ENCODE results near the gene PTPRZ1. TPM values are rescaled to one million over a fixed set of nuclear protein-coding genes. Genes with fewer than 3 reads are reported as not detected.
A peak's percentile ranks its signal among the peaks of the same experiment; 100 is the strongest.

Gene PTPRZ1
- total RNA-seq, 1 experiment from 2014 or later, result 0.37 TPM

DNA sequence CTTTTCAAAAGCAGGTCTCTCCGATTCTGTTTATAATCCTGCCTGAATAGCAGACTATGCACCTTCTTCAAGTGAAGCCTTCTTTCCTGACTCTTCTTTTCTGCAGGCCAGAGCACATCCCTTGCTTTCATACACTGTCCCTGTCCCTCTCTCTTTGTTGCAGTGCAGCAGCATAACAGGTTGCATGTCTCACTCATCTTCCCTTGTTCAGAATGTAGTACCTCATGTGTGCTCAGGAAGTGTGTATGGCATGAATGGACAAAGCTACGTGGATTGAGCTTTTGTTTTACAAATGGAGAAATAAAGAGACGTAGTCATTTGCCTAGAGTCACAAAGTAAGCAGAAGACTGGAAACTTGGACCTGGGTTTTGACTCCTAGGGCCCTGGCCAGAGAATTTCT, 68.0 kb downstream of the PTPRZ1 start:
- DNase-seq, result no peak
- H4K20me1 ChIP-seq (ENCODE audit: insufficient read depth), result no peaks in the 10 kb centered on the region
- H3K27ac ChIP-seq, result no peak overlapping the region
- TF ChIP-seq, protein P1, sequence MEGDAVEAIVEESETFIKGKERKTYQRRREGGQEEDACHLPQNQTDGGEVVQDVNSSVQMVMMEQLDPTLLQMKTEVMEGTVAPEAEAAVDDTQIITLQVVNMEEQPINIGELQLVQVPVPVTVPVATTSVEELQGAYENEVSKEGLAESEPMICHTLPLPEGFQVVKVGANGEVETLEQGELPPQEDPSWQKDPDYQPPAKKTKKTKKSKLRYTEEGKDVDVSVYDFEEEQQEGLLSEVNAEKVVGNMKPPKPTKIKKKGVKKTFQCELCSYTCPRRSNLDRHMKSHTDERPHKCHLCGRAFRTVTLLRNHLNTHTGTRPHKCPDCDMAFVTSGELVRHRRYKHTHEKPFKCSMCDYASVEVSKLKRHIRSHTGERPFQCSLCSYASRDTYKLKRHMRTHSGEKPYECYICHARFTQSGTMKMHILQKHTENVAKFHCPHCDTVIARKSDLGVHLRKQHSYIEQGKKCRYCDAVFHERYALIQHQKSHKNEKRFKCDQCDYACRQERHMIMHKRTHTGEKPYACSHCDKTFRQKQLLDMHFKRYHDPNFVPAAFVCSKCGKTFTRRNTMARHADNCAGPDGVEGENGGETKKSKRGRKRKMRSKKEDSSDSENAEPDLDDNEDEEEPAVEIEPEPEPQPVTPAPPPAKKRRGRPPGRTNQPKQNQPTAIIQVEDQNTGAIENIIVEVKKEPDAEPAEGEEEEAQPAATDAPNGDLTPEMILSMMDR (conservative IDR thresholded peaks at IDR 0.05), result no peak
- TF ChIP-seq EZH2 (IDR thresholded peaks at IDR 0.05; ENCODE audit: low read depth), result no peak
- no peaks in the 10 kb centered on the region for H3K27me3 ChIP-seq (ENCODE audit: insufficient read depth, low read depth)
- ChIA-PET CTCF (no interaction called here), POLR2A (ENCODE audit: unreplicated experiment) (no interaction called here)
- H2AFZ ChIP-seq, result no peak overlapping the region
- no peaks in the 10 kb centered on the region for H3F3A ChIP-seq (ENCODE audit: insufficient read depth, low read depth)
- H3K4me2 ChIP-seq, result no peak overlapping the region
- no peaks in the 10 kb centered on the region for H3K36me3 ChIP-seq (ENCODE audit: low read depth)
- peaks cover 11% of the 10 kb centered on the region for H3K4me1 ChIP-seq (replicated peaks; ENCODE audit: insufficient read depth)
- H3K79me2 ChIP-seq (ENCODE audit: low read depth), result no peaks in the 10 kb centered on the region
- no peak overlapping the region for H3K4me3 ChIP-seq
- H3K9me2 ChIP-seq (ENCODE audit: insufficient read depth), result 0 out of 2 replicates have a peak, but pooled peaks cover 6% of the 10 kb centered on the region
- intact Hi-C loops (cut with micrococcal nuclease; ENCODE audit: unreplicated experiment), result no loop called here
- no TSS peak for BruUV-seq (replicated peaks)
- peaks cover 8% of the 10 kb centered on the region; the same call in 1 of the 2 replicates for H3K9me3 ChIP-seq (ENCODE audit: insufficient read depth, low read depth)

GRCh38 chr7:121941830-121942229, 68.9 kb downstream of the PTPRZ1 start:
- H4K20me1 ChIP-seq (ENCODE audit: insufficient read depth), result no peaks in the 10 kb centered on the region
- no TSS peak for BruUV-seq (replicated peaks)
- H3K36me3 ChIP-seq (ENCODE audit: low read depth), result no peaks in the 10 kb centered on the region
- no peaks in the 10 kb centered on the region for H3K79me2 ChIP-seq (ENCODE audit: low read depth)
- DNase-seq, result no peak
- H3K4me3 ChIP-seq, result 0 out of 2 replicates have a peak overlapping the region, but pooled peaks have one; percentile 10
- H3K4me2 ChIP-seq, result no peak overlapping the region; the same call in 1 of the 2 replicates
- H3K9me3 ChIP-seq (ENCODE audit: insufficient read depth, low read depth), result peaks cover 8% of the 10 kb centered on the region; the same call in 1 of the 2 replicates
- peak overlapping the region; percentile 53 for H2AFZ ChIP-seq
- no peaks in the 10 kb centered on the region for H3F3A ChIP-seq (ENCODE audit: insufficient read depth, low read depth)
- ChIA-PET CTCF (no interaction called here), POLR2A (ENCODE audit: unreplicated experiment) (no interaction called here)
- no peak overlapping the region for H3K27ac ChIP-seq
- intact Hi-C loops (cut with micrococcal nuclease; ENCODE audit: unreplicated experiment), result no loop called here
- H3K4me1 ChIP-seq (replicated peaks; ENCODE audit: insufficient read depth), result peaks cover 11% of the 10 kb centered on the region
- TF ChIP-seq, protein P1 (conservative IDR thresholded peaks at IDR 0.05), result no peak
- TF ChIP-seq EZH2 (IDR thresholded peaks at IDR 0.05; ENCODE audit: low read depth), result no peak
- H3K27me3 ChIP-seq (ENCODE audit: insufficient read depth, low read depth), result no peaks in the 10 kb centered on the region
- 0 out of 2 replicates have a peak, but pooled peaks cover 6% of the 10 kb centered on the region for H3K9me2 ChIP-seq (ENCODE audit: insufficient read depth)

DNA sequence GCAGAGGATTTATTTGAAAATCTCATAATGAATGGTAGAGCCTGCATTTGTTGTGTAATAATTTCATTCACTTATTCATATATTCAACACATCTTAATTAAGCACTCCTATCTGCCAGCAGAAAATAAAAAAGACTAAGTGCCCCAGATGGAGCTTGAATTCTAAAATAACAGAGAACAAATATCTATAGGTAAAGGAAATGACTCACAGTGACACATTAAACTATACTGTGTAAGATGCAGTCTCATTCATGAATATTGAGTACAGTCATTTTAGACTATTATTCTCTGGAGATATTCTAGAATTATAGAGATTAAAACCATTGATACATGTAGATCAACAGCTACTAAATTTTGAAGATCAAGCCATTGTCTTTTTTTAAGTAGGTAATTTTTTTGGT, 72.1 kb downstream of the PTPRZ1 start:
- DNase-seq, result no peak
- ChIA-PET POLR2A (ENCODE audit: unreplicated experiment) (interaction anchor here (0.8 kb wide), 1 partner anchor 319 kb away, joined by 9 read pairs; no protein-coding TSS in a partner anchor), CTCF (no interaction called here)
- Histone ChIP-seq H4K20me1 (ENCODE audit: insufficient read depth) (no peaks in the 10 kb centered on the region), H3K4me2 (no peak overlapping the region), H3K79me2 (ENCODE audit: low read depth) (no peaks in the 10 kb centered on the region), H3F3A (ENCODE audit: insufficient read depth, low read depth) (no peaks in the 10 kb centered on the region), H3K9me2 (ENCODE audit: insufficient read depth) (0 out of 2 replicates have a peak, but pooled peaks cover 6% of the 10 kb centered on the region), H3K4me1 (replicated peaks; ENCODE audit: insufficient read depth) (peaks cover 11% of the 10 kb centered on the region), H3K4me3 (no peak overlapping the region), H3K36me3 (ENCODE audit: low read depth) (no peaks in the 10 kb centered on the region), H3K27me3 (ENCODE audit: insufficient read depth, low read depth) (no peaks in the 10 kb centered on the region), H3K27ac (no peak overlapping the region; the same call in 1 of the 2 replicates), H3K9me3 (ENCODE audit: insufficient read depth, low read depth) (peaks cover 4% of the 10 kb centered on the region; the same call in 1 of the 2 replicates), H2AFZ (no peak overlapping the region)
- no TSS peak for BruUV-seq (replicated peaks)
- intact Hi-C loops (cut with micrococcal nuclease; ENCODE audit: unreplicated experiment), result no loop called here
- TF ChIP-seq EZH2 (IDR thresholded peaks at IDR 0.05; ENCODE audit: low read depth), result no peak
- TF ChIP-seq, protein P1 (conservative IDR thresholded peaks at IDR 0.05), result no peak
